T-helper 1 cell treated with Interleukin-12 subunit alpha and Interleukin-12 subunit beta and Interleukin-4 antibody, amounts not matched to agents 30 ng/mL and 1 ng/mL, for 36 hours (primary cell): ENCODE measurements around the gene HEPACAM. TPM values are rescaled to one million over a fixed set of nuclear protein-coding genes. Genes with fewer than 3 reads are reported as not detected.

Experiments used
- intact Hi-C: fragments of 100-400 bp; cut with micrococcal nuclease; formaldehyde crosslinking; loops from one replicate; pipeline ENCODE4 v1.15.1; 2024
- total RNA-seq: library from RNA; stranded (reverse); gene quantifications from 2 replicates; pipeline ENCODE4 v1.2.3, GENCODE V29; 2022

Gene HEPACAM
- total RNA-seq, 1 donor from 2014 or later = not detected

GRCh38 chr11:124915541-124916369 is 20.1 kb downstream of the HEPACAM start:
- intact Hi-C loops = loop anchor here (1.0 kb wide), 1 partner anchor 122 kb away; no protein-coding TSS in a partner anchor

GRCh38 chr11:124902616-124903015 is 33.2 kb downstream of the HEPACAM start:
- intact Hi-C loops = no loop called here

- intact Hi-C loops = no loop called here
Measured at GRCh38 chr11:124900464-124900863, 35.4 kb downstream of the HEPACAM start.

GRCh38 chr11:124899383-124900145 is 36.3 kb downstream of the HEPACAM start:
- intact Hi-C loops = no loop called here

GRCh38 chr11:124898711-124899110 is 37.1 kb downstream of the HEPACAM start:
- intact Hi-C loops = no loop called here

- intact Hi-C loops = no loop called here
Measured at GRCh38 chr11:124898263-124898680, 37.6 kb downstream of the HEPACAM start.

- intact Hi-C loops = no loop called here
Measured at GRCh38 chr11:124897674-124898262, 38.1 kb downstream of the HEPACAM start, which contains the start of gene ROBO4. Gene ROBO4, minus strand, starts transcription at chr11:124897865. Its CDS starts 70 bp downstream, at chr11:124897795.

- intact Hi-C loops = no loop called here
Measured at GRCh38 chr11:124896821-124897391, 38.9 kb downstream of the HEPACAM start.

GRCh38 chr11:124896071-124896750 is 39.6 kb downstream of the HEPACAM start:
- intact Hi-C loops = no loop called here

GRCh38 chr11:124895471-124895971 is 40.3 kb downstream of the HEPACAM start:
- intact Hi-C loops = no loop called here

GRCh38 chr11:124894606-124895430 is 41.0 kb downstream of the HEPACAM start:
- intact Hi-C loops = no loop called here

GRCh38 chr11:124893781-124894401 is 42.0 kb downstream of the HEPACAM start:
- intact Hi-C loops = no loop called here

GRCh38 chr11:124892750-124893454 is 42.9 kb downstream of the HEPACAM start:
- intact Hi-C loops = no loop called here

- intact Hi-C loops = no loop called here
Measured at GRCh38 chr11:124892146-124892545, 43.7 kb downstream of the HEPACAM start.

- intact Hi-C loops = no loop called here
Measured at GRCh38 chr11:124891373-124891861, 44.4 kb downstream of the HEPACAM start.

- intact Hi-C loops = no loop called here
Measured at GRCh38 chr11:124890683-124891372, 45.0 kb downstream of the HEPACAM start.

GRCh38 chr11:124890151-124890550 is 45.7 kb downstream of the HEPACAM start:
- intact Hi-C loops = no loop called here
